Measurements from ENCODE around the gene MORN3.

MORN3 gene

DNA sequence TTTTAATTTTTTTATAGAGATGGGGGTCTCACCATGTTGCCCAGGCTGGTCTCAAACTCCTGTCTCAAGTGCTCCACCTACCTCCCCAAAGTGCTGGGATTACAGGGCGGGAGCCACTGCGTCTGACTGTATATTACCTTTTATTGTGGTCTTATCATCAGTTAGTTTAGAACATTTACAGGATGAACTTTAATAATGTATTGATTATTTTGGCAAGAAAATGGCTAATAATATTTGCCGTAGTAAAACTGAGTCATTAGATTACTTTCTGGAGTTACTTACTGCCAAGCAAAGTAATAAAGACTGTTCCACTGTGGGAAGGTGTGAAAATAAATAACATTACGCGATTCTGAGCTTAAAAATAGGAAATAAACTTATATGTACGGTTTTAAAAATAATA is 66.7 kb downstream of the MORN3 start:
- no peak for DNase-seq (ENCODE audit: low read depth, low spot score)

DNA sequence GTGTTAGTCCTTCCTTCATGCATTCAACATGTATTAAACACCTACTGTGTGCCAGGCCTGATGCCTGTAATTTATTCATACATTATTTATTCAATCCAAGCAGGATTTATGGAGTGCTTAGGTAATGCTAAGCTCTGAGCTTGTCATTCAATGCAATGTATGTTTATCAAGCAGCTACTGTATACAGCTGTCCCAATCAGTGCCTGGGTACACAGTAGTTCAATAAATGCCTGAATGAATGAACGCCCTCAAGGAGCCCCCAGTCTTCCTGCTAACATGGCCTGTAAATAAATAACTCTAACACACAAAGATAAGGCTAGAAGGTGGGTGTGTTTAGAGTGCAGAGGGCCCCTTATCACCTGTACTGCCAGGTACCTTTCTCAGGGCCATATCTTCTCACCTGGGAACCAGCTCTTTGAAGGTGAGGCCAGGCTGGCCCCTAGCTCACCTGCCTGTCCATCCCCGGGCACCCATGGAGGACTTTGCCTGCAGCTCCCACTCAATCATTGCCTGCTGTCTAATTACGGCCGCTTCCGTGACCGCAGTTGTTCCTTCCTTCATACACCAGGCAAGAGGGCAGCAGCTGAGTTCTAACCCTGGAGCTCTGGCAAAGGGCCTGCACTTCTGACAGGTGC is 68.6 kb downstream of the MORN3 start:
- DNase-seq (ENCODE audit: low read depth, low spot score): no peak
